ENCODE measurements around the gene IFFO2. TPM values are rescaled to one million over a fixed set of nuclear protein-coding genes. Genes with fewer than 3 reads are reported as not detected.

IFFO2 gene
- total and polyA plus RNA-seq, 8 donors = 13.9 to 38.4 (median 24.3) TPM

DNA sequence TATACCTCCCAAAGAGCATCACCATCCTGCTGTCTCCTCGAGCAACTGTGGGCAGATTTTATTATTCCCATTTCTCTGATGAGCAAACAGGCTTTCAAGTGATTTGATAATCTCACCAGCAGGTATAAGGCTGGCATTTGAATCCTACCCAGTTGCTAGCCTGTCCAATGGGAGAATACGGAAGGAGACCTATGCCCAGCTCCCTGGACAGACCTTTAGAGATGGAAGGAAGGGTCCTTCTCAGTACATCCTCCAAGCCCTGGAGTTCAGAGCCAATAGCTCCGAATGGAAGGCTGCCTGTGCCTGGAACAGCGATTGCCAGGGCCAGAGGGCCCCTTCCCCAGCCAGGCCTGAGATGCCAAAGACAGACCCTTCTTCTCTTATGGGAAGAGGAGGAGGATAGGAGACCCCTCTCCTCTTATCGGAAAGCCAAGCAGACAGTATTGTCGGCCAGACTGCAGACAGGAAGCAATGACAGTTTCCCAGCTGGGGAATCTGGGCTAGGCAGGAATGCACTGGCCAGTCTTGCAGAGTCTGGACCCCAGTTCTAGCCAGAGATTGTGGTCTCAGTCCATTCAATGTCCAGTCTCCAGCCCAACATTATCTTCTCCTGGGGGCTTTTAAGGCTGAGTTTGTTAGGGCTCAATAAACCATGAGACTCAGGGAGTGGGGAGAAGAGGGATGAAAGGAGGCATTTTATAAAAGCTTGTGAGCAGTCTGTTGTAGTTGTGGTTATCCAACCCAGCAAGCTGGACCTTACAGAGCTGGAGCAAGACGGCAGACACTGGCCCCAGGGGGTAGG, 2.0 kb downstream of the IFFO2 start:
- Histone ChIP-seq H3K27ac (peak overlapping the region in 2 of 4 donors; percentile 50 to 78), H3K4me3 (peak overlapping the region; percentile 56 to 91 (median 82)), H3K36me3 (no peaks in the 10 kb centered on the region), H3K27me3 (no peaks in the 10 kb centered on the region), H3K4me1 (peaks cover 5 to 38% (median 10%) of the 10 kb centered on the region in 3 donors), H3K9me3 (no peaks in the 10 kb centered on the region)
- DNase-seq (no peak), ATAC-seq (no peak), FAIRE-seq (no peak)
- TF ChIP-seq CTCF (IDR thresholded peaks at IDR 0.05) = no peak
- intact Hi-C loops (cut with DNase I) = loop anchor here in 1 of 3 donors (10.0 kb wide), 1 partner anchor 50 kb away; the partner anchor contains the start of gene ALDH4A1
- WGBS, 2 donors = 9 to 14% methylated on average over 7 of the region's 7 CpGs

DNA sequence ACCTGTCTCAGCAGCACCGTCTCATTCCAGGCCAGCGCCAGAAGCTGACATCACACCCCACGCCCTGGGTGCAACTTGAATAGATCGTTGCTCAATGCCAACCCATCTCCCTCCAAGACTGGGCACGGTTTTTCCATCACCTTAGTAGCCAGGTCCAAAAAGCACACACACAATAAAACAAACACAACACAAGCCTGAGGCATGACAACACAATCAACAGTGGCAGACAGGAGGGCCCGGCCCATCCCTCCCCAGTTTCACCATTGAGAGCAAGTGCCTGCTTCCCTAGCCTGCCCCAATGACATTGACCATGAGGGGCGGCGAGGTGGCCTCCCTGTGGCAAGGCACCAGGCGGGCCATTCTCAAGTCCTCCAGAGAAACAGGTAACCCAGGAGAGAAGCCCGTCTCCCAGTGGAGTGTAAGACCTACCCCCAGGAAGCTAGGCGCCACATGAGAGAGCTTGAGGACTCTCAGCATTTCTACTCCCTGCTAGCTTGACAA, 2.7 kb downstream of the IFFO2 start:
- Histone ChIP-seq H3K4me1 (peaks cover 11 to 45% (median 12%) of the 10 kb centered on the region in 3 donors), H3K36me3 (no peaks in the 10 kb centered on the region), H3K9me3 (no peaks in the 10 kb centered on the region), H3K27me3 (no peaks in the 10 kb centered on the region), H3K27ac (peak overlapping the region in 2 of 4 donors; percentile 50 to 78), H3K4me3 (peak overlapping the region; percentile 56 to 91 (median 82))
- WGBS, 2 donors = 30 to 45% methylated on average over 11 of the region's 11 CpGs
- no peak for FAIRE-seq
- TF ChIP-seq CTCF (IDR thresholded peaks at IDR 0.05) = no peak
- ATAC-seq = no peak
- intact Hi-C loops (cut with DNase I) = loop anchor here in 1 of 3 donors (10.0 kb wide), 1 partner anchor 49 kb away; the partner anchor contains the start of gene ALDH4A1
- DNase-seq = no peak

- H3K9me3 ChIP-seq = no peaks in the 10 kb centered on the region
- WGBS, 2 donors = 29 to 30% methylated on average over 8 of the region's 8 CpGs
- peak overlapping the region in 3 of 4 donors; percentile 11 to 78 (median 68) for H3K27ac ChIP-seq
- intact Hi-C loops (cut with DNase I) = loop anchor here in 1 of 3 donors (10.0 kb wide), 1 partner anchor 47 kb away; the partner anchor contains the start of gene ALDH4A1
- no peak for TF ChIP-seq CTCF (IDR thresholded peaks at IDR 0.05)
- FAIRE-seq (no peak), ATAC-seq (no peak), DNase-seq (no peak)
- H3K27me3 ChIP-seq = no peaks in the 10 kb centered on the region
- no peaks in the 10 kb centered on the region for H3K36me3 ChIP-seq
- peak overlapping the region in 1 of 4 donors; percentile 12 for H3K4me3 ChIP-seq
- peaks cover 17 to 63% (median 20%) of the 10 kb centered on the region in 3 donors for H3K4me1 ChIP-seq
Observed at GRCh38 chr1:18951818-18952391, 4.6 kb downstream of the IFFO2 start.

DNA sequence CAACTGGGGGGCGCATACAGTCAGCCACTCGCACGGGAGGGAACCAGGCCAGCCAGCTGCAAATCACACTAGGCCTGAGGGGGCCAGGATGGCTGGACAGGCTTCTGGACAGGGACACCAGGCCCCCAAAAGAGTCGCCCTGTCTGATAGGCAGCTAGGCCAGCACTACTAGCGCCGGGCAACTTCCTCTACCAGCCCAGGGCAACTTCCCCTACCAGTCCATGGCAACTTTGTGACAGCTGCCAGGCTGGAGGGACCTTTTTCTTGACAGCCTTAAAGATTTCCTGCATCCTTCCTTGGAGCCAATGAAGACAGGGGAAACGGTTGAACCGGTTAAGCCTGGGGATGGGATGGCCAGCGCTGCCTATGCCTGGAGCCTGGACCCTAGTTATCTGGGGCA, 5.1 kb downstream of the IFFO2 start:
- no peak for FAIRE-seq
- DNase-seq = no peak
- intact Hi-C loops (cut with DNase I) = loop anchor here in 1 of 3 donors (10.0 kb wide), 1 partner anchor 47 kb away; the partner anchor contains the start of gene ALDH4A1
- no peaks in the 10 kb centered on the region for H3K9me3 ChIP-seq
- ATAC-seq = no peak
- no peaks in the 10 kb centered on the region for H3K27me3 ChIP-seq
- peak overlapping the region in 3 of 4 donors; percentile 11 to 78 (median 68) for H3K27ac ChIP-seq
- TF ChIP-seq CTCF (IDR thresholded peaks at IDR 0.05) = no peak
- peaks cover 20 to 67% (median 20%) of the 10 kb centered on the region in 3 donors for H3K4me1 ChIP-seq
- WGBS, 2 donors = 53 to 57% methylated on average over 9 of the region's 9 CpGs
- H3K36me3 ChIP-seq = no peaks in the 10 kb centered on the region
- H3K4me3 ChIP-seq = peak overlapping the region in 1 of 4 donors; percentile 12

Measured in pancreas (tissue), 10 donors.